GM12878 (cell line): ENCODE measurements around the gene TBC1D5. TPM values are rescaled to one million over a fixed set of nuclear protein-coding genes. Genes with fewer than 3 reads are reported as not detected.

ENCODE experiments used
- ATAC-seq: fragments of 200-7000 bp; cut with Tn5 transposase; 3 replicates; pipeline ENCODE4 v1.9.1; 2020; ENCODE audit warnings: mild to moderate bottlenecking, moderate library complexity
- BruUV-seq: library from RNA; stranded (reverse); fragments of 400-500 nt; replicated peaks from 2 replicates; lab custom pipeline; 2021; lab: Mats Ljungman, UMichigan
- CTCF ChIA-PET: fragments of 300-600 bp; sonication (Branson Sonifier 250); formaldehyde crosslinking; extraction: SDS; loops from one replicate; lab custom pipeline; 2021; ENCODE audit warnings: inconsistent platforms; lab: Yijun Ruan, JAX
- POLR2A ChIA-PET: fragments of 350-600 bp; formaldehyde crosslinking; extraction: SDS; loops from one replicate; lab custom pipeline; 2021; ENCODE audit warnings: inconsistent platforms; lab: Charles Lee
- RAD21 ChIA-PET: fragments of 300-600 bp; sonication (Branson Sonifier 250); formaldehyde crosslinking; loops from one replicate; lab custom pipeline; 2023; ENCODE audit warnings: antibody characterized with exemption; ENCODE audit not compliant: unreplicated experiment; lab: Charles Lee
- SMC1A ChIA-PET: fragments of 300-600 bp; sonication (Branson Sonifier 250); formaldehyde crosslinking; loops from one replicate; lab custom pipeline; 2023; ENCODE audit not compliant: unreplicated experiment, uncharacterized antibody; lab: Charles Lee
- DNase-seq: peaks from one replicate; pipeline ENCODE4 v3.0.0-alpha.2; 2011; ENCODE audit warnings: low read depth, low spot score
- FAIRE-seq: peaks from 3 replicates; lab custom pipeline; 2011; peaks lifted over from hg19 to GRCh38; lab: Jason Lieb, UNC
- H2AFZ ChIP-seq: 2 replicates; pipeline ENCODE4 v1.6.0; 2011; ENCODE audit warnings: low read depth, low read length, control low read depth; ENCODE audit not compliant: control insufficient read depth
- H3K27ac ChIP-seq: 2 replicates; pipeline ENCODE4 v1.5.1; 2011; ENCODE audit warnings: control low read depth; ENCODE audit not compliant: control insufficient read depth, insufficient read depth
- H3K27me3 ChIP-seq, 2 experiments: replicated peaks in 1 of 2; 2 replicates each; pipeline versions ENCODE4 v1.6.0 to v1.6.1; 2011; ENCODE audit warnings: low read length in 1 of 2; ENCODE audit not compliant: control insufficient read depth in 2 of 2, insufficient read depth in 2 of 2
- H3K36me3 ChIP-seq, 2 experiments: 2 replicates each; pipeline ENCODE4 v1.5.1; 2011; ENCODE audit warnings: low read length in 1 of 2; ENCODE audit not compliant: control insufficient read depth in 2 of 2, insufficient read depth in 2 of 2
- H3K4me1 ChIP-seq: 2 replicates; pipeline ENCODE4 v1.6.1; 2011; ENCODE audit warnings: mild to moderate bottlenecking, low read length, moderate library complexity, mixed read lengths; ENCODE audit not compliant: control insufficient read depth, insufficient read depth
- H3K4me2 ChIP-seq: 2 replicates; pipeline ENCODE4 v1.6.0; 2011; ENCODE audit warnings: control low read depth; ENCODE audit not compliant: control insufficient read depth, insufficient read depth
- H3K4me3 ChIP-seq: fragments of 200-600 bp; sonication (generic); 2 replicates; pipeline ENCODE4 v1.5.1; 2016
- H3K79me2 ChIP-seq: 2 replicates; pipeline ENCODE4 v1.6.0; 2011; ENCODE audit warnings: low read length; ENCODE audit not compliant: control insufficient read depth, insufficient read depth
- H3K9ac ChIP-seq: 2 replicates; pipeline ENCODE4 v1.8.0; 2011; ENCODE audit warnings: low read length, control low read depth, mixed read lengths; ENCODE audit not compliant: control insufficient read depth, insufficient read depth
- H3K9me3 ChIP-seq: replicated peaks from 3 replicates; pipeline ENCODE4 v1.5.1; 2011; ENCODE audit warnings: mild to moderate bottlenecking, low read length; ENCODE audit not compliant: control insufficient read depth, insufficient read depth
- H4K20me1 ChIP-seq: 2 replicates; pipeline ENCODE4 v1.6.0; 2011; ENCODE audit not compliant: control insufficient read depth, insufficient read depth
- BCL3 ChIP-seq: IDR thresholded peaks from 2 replicates; pipeline ENCODE4 v1.6.1; 2011; ENCODE audit warnings: borderline replicate concordance, low read depth, mild to moderate bottlenecking, moderate library complexity, low read length; ENCODE audit not compliant: insufficient read depth, poor library complexity, severe bottlenecking
- ESRRA ChIP-seq: IDR thresholded peaks from 2 replicates; pipeline ENCODE4 v1.6.1; 2012; ENCODE audit warnings: mild to moderate bottlenecking, low read length, improper control_type of control experiment
- HSF1 ChIP-seq: fragments of 150-350 bp; IDR thresholded peaks from 2 replicates; pipeline ENCODE4 v1.6.1; 2014; ENCODE audit warnings: mild to moderate bottlenecking, low read depth, low read length
- WGBS: methylation state at CpG from one replicate; pipeline ENCODE4 v1.1.6; 2016; ENCODE audit warnings: low lambda C conversion rate; ENCODE audit not compliant: insufficient replicate concordance, insufficient coverage; ENCODE audit errors: missing lambda C conversion rate; 5-methylcytosine and 5-hydroxymethylcytosine counted together
- in situ Hi-C: fragments of 300-500 bp; cut with MboI; formaldehyde crosslinking; loops from 9 replicates; pipeline ENCODE4 v1.14.3; 2018; ENCODE audit warnings: mixed read lengths
- intact Hi-C: fragments of 100-400 bp; cut with micrococcal nuclease; formaldehyde crosslinking; loops from one replicate; pipeline ENCODE4 v1.14.2; 2022; ENCODE audit not compliant: unreplicated experiment
- polyA plus RNA-seq, 11 experiments: library from polyadenylated mRNA; depleted of rRNA in 4 of 11; unstranded in 6 of 11; stranded (reverse) in 5 of 11; fragments of >200 nt; fragmentation: Nextera tagmentation in 4 of 11; fragmentation: Illumina TruSeq in 1 of 11; extraction: Ambion mirVana in 4 of 11; extraction: Trizol in 1 of 11; gene quantifications; 1 replicate in 1 of 11; 2 replicates in 10 of 11; pipeline versions ENCODE4 v1.2.1 to v1.2.3, GENCODE V29; 2011 to 2016; ENCODE audit warnings: inconsistent platforms in 2 of 11, missing spikeins in 2 of 11, low read depth in 1 of 11
- total RNA-seq, 4 experiments: library from RNA; depleted of rRNA in 3 of 4; stranded (reverse); fragments of >200 nt in 3 of 4; fragmentation: Illumina TruSeq in 1 of 4; extraction: Trizol in 1 of 4; gene quantifications; 2 replicates each; pipeline versions ENCODE4 v1.2.1 to v1.2.3, GENCODE V29; 2013 to 2021

Gene TBC1D5
- total and polyA plus RNA-seq, 10 of the 15 experiments (the other 5 are each of a cell fraction or from before 2014, with no cell fraction given), result 5.5 to 61.0 (median 43.8) TPM

- CTCF ChIA-PET, result interaction anchor here (1.0 to 1.1 kb wide), 2 partner anchors 176 to 242 kb away, joined by 3 read pairs; no protein-coding TSS in a partner anchor
- Histone ChIP-seq H3K4me1 (no peaks in the 10 kb centered on the region), H3K27ac (no peak overlapping the region), H2AFZ (no peak overlapping the region), H3K79me2 (no peaks in the 10 kb centered on the region; the same call in 1 of the 2 replicates), H4K20me1 (no peaks in the 10 kb centered on the region), H3K27me3 (no peaks in the 10 kb centered on the region), H3K4me2 (no peak overlapping the region), H3K9ac (no peak overlapping the region), H3K9me3 (peaks cover 3% of the 10 kb centered on the region; the same call in 1 of the 3 replicates)
- BruUV-seq, result no TSS peak
- DNase-seq, result no peak
- intact Hi-C loops, result no loop called here
- FAIRE-seq, result no peak
- no peak for ATAC-seq
- in situ Hi-C loops, result no loop called here
- POLR2A ChIA-PET, result no interaction called here
- RAD21 ChIA-PET, result no interaction called here
- TF ChIP-seq ESRRA (no peak), HSF1 (no peak), BCL3 (no peak)
- TF ChIP-seq, all 136 proteins: peak for 0
- no peak overlapping the region for H3K4me3 ChIP-seq
- SMC1A ChIA-PET, result interaction anchor here (1.0 kb wide), 1 partner anchor 62 kb away, joined by 3 read pairs; no protein-coding TSS in a partner anchor
- WGBS, result 100% methylated on average over 3 of the region's 3 CpGs
- H3K36me3 ChIP-seq, result no peaks in the 10 kb centered on the region
Observed at GRCh38 chr3:17672506-17672905, 69.9 kb downstream of the TBC1D5 start.
